HepG2 (cell line): Measurements from ENCODE around the gene C16orf87. TPM values are rescaled to one million over a fixed set of nuclear protein-coding genes. Genes with fewer than 3 reads are reported as not detected.

Source experiments
- ATAC-seq: fragments of 200-7000 bp; cut with Tn5 transposase; 3 replicates; pipeline ENCODE4 v1.9.1; 2020; ENCODE audit warnings: mild to moderate bottlenecking, moderate library complexity
- BruUV-seq: library from RNA; stranded (reverse); fragments of 400-500 nt; replicated peaks from 2 replicates; lab custom pipeline; 2021; lab: Mats Ljungman, UMichigan
- CTCF ChIA-PET: fragments of 300-600 bp; formaldehyde crosslinking; extraction: SDS; loops from one replicate; lab custom pipeline; 2021; ENCODE audit warnings: low total read pairs, inconsistent platforms, low intra/inter-chr PET ratio; lab: Yijun Ruan, JAX
- POLR2A ChIA-PET: fragments of 350-600 bp; sonication (Branson Sonifier 250); formaldehyde crosslinking; loops from one replicate; lab custom pipeline; 2020; ENCODE audit warnings: antibody characterized with exemption, inconsistent platforms; lab: Yijun Ruan, JAX
- DNase-seq: peaks from one replicate; pipeline ENCODE4 v3.0.0-alpha.2; 2015; ENCODE audit warnings: low spot score
- FAIRE-seq: peaks from 3 replicates; lab custom pipeline; 2011; peaks lifted over from hg19 to GRCh38; lab: Jason Lieb, UNC
- H2AFZ ChIP-seq: one replicate; pipeline ENCODE4 v1.6.1; 2011; ENCODE audit warnings: low read length, inconsistent platforms
- H3K27ac ChIP-seq: fragments of 300-600 bp; 3 replicates; pipeline ENCODE4 v1.8.0; 2011; ENCODE audit warnings: mixed run types, mild to moderate bottlenecking, mixed read lengths, low read length, inconsistent platforms; ENCODE audit not compliant: insufficient read depth; ENCODE audit errors: extremely low read length
- H3K27me3 ChIP-seq, 2 experiments: fragments of 200-600 bp in 1 of 2; 2 replicates in 1 of 2; 3 replicates in 1 of 2; pipeline versions ENCODE4 v1.6.0 to v1.8.0; 2011; ENCODE audit warnings: low read length in 2 of 2, mild to moderate bottlenecking in 2 of 2, moderate library complexity in 2 of 2, inconsistent platforms in 1 of 2; ENCODE audit not compliant: insufficient read depth in 2 of 2, control insufficient read depth in 1 of 2
- H3K36me3 ChIP-seq, 2 experiments: fragments of 200-600 bp in 1 of 2; replicated peaks in 1 of 2; 2 replicates in 1 of 2; 3 replicates in 1 of 2; pipeline versions ENCODE4 v1.5.1 to v1.8.0; 2011; ENCODE audit warnings: low read length in 2 of 2, inconsistent platforms in 1 of 2; ENCODE audit not compliant: insufficient read depth in 2 of 2, control insufficient read depth in 1 of 2
- H3K4me1 ChIP-seq: 2 replicates; pipeline ENCODE4 v1.5.1; 2012; ENCODE audit warnings: low read length, inconsistent platforms; ENCODE audit not compliant: insufficient read depth
- H3K4me2 ChIP-seq: 2 replicates; pipeline ENCODE4 v1.6.0; 2011; ENCODE audit warnings: low read depth, low read length, inconsistent platforms
- H3K4me3 ChIP-seq, 3 experiments: fragments of 200-600 bp in 1 of 3; sonication (generic), shearing (Covaris generic) in 1 of 3; replicated peaks in 1 of 3; 2 replicates each; pipeline ENCODE4 v1.5.1; 2011 to 2016; ENCODE audit warnings: low read length in 3 of 3, inconsistent platforms in 2 of 3, low read depth in 2 of 3, mild to moderate bottlenecking in 2 of 3, control low read depth in 1 of 3, mixed read lengths in 1 of 3; ENCODE audit not compliant: insufficient read depth in 1 of 3
- H3K79me2 ChIP-seq: one replicate; pipeline ENCODE4 v1.6.1; 2011; ENCODE audit warnings: low read length, inconsistent platforms; ENCODE audit not compliant: insufficient read depth
- H3K9ac ChIP-seq: 2 replicates; pipeline ENCODE4 v1.6.0; 2011; ENCODE audit warnings: mild to moderate bottlenecking, low read depth, low read length, inconsistent platforms; ENCODE audit not compliant: insufficient read depth
- H3K9me3 ChIP-seq: 2 replicates; pipeline ENCODE4 v1.5.1; 2012; ENCODE audit warnings: mild to moderate bottlenecking, low read length
- H4K20me1 ChIP-seq: 2 replicates; pipeline ENCODE4 v1.6.0; 2011; ENCODE audit warnings: inconsistent platforms, mild to moderate bottlenecking, low read length, moderate library complexity; ENCODE audit not compliant: insufficient read depth
- AGO2 ChIP-seq: fragments of 200-400 bp; formaldehyde crosslinking; optimal IDR thresholded peaks from 2 replicates; pipeline ENCODE3; 2017; ENCODE audit warnings: mild to moderate bottlenecking, low read depth, low read length, moderate library complexity
- ATF5 ChIP-seq: sonication (generic); formaldehyde crosslinking; IDR thresholded peaks from 2 replicates; pipeline ENCODE4 v1.4.0; 2020; ENCODE audit warnings: mild to moderate bottlenecking, low read depth, missing genetic modification reagents
- DNMT3B ChIP-seq: conservative IDR thresholded peaks from 2 replicates; pipeline ENCODE4 v1.6.1; 2016; ENCODE audit warnings: missing biosample characterization, control low read depth
- MAFK ChIP-seq, 2 experiments: IDR thresholded peaks in 1 of 2; conservative IDR thresholded peaks in 1 of 2; 2 replicates each; pipeline ENCODE4 v1.6.1; 2011; ENCODE audit warnings: improper control_type of control experiment in 2 of 2, low read length in 2 of 2
- NCOA2 ChIP-seq: sonication (generic); formaldehyde crosslinking; IDR thresholded peaks from 2 replicates; pipeline ENCODE4 v1.8.0; 2022; ENCODE audit warnings: inconsistent platforms
- NR2F1 ChIP-seq, 2 experiments: fragments of 450-650 bp in 1 of 2; formaldehyde crosslinking in 1 of 2; IDR thresholded peaks; 2 replicates each; pipeline versions ENCODE4 v1.5.0 to v1.6.1; 2016 to 2020; ENCODE audit warnings: mild to moderate bottlenecking in 1 of 2, missing compliant biosample characterization in 1 of 2, missing genetic modification reagents in 1 of 2, moderate library complexity in 1 of 2
- NRL ChIP-seq: sonication (generic); formaldehyde crosslinking; IDR thresholded peaks from 2 replicates; pipeline ENCODE4 v1.5.0; 2020; ENCODE audit warnings: missing genetic modification reagents, mild to moderate bottlenecking, moderate library complexity, borderline replicate concordance
- RCOR2 ChIP-seq: IDR thresholded peaks from 2 replicates; pipeline ENCODE4 v1.6.1; 2016; ENCODE audit warnings: missing biosample characterization, missing genetic modification reagents
- SIX1 ChIP-seq: sonication (generic); formaldehyde crosslinking; IDR thresholded peaks from 2 replicates; pipeline ENCODE4 v1.4.0; 2020; ENCODE audit warnings: missing genetic modification reagents, borderline replicate concordance
- SRF ChIP-seq: IDR thresholded peaks from 2 replicates; pipeline ENCODE4 v1.6.1; 2011; ENCODE audit warnings: mild to moderate bottlenecking, low read depth, low read length, moderate library complexity
- TBX3 ChIP-seq: fragments of 450-650 bp; IDR thresholded peaks from 2 replicates; pipeline ENCODE4 v1.6.1; 2017; ENCODE audit warnings: antibody characterized with exemption, mild to moderate bottlenecking, inconsistent platforms, borderline replicate concordance
- ZBTB14 ChIP-seq: sonication (generic); formaldehyde crosslinking; IDR thresholded peaks from 2 replicates; pipeline ENCODE4 v1.4.0; 2020; ENCODE audit warnings: missing genetic modification reagents
- ZFX ChIP-seq: sonication (generic); formaldehyde crosslinking; IDR thresholded peaks from 2 replicates; pipeline ENCODE4 v1.4.0; 2020; ENCODE audit warnings: mild to moderate bottlenecking, low read depth, missing genetic modification reagents, moderate library complexity
- ZMYM4 ChIP-seq: sonication (generic); formaldehyde crosslinking; IDR thresholded peaks from 2 replicates; pipeline ENCODE4 v1.8.1; 2023; ENCODE audit warnings: mild to moderate bottlenecking, missing genetic modification reagents
- ZNF235 ChIP-seq: sonication (generic); formaldehyde crosslinking; IDR thresholded peaks from 2 replicates; pipeline ENCODE4 v1.8.1; 2023; ENCODE audit warnings: mild to moderate bottlenecking, missing genetic modification reagents, borderline replicate concordance
- ZNF350 ChIP-seq: sonication (generic); formaldehyde crosslinking; IDR thresholded peaks from 2 replicates; pipeline ENCODE4 v1.4.0; 2020; ENCODE audit warnings: mild to moderate bottlenecking, low read depth, missing genetic modification reagents, borderline replicate concordance
- ZNF562 ChIP-seq: sonication (generic); formaldehyde crosslinking; IDR thresholded peaks from 2 replicates; pipeline ENCODE4 v1.8.0; 2022; ENCODE audit warnings: missing genetic modification reagents, borderline replicate concordance
- WGBS: methylation state at CpG from one replicate; pipeline ENCODE4 v1.1.6; 2017; ENCODE audit warnings: low lambda C conversion rate; 5-methylcytosine and 5-hydroxymethylcytosine counted together
- in situ Hi-C: cut with HindIII; loops from 2 replicates; pipeline ENCODE4 v1.10.0; 2017; ENCODE audit warnings: low pct_unique_long_range_greater_than_20kb; ENCODE audit not compliant: extremely low pct_ligation_motif_present
- intact Hi-C: fragments of 100-400 bp; cut with micrococcal nuclease; formaldehyde crosslinking; loops from one replicate; pipeline ENCODE4 v1.10.0; 2022; ENCODE audit not compliant: unreplicated experiment
- polyA plus RNA-seq, 8 experiments: library from polyadenylated mRNA; depleted of rRNA in 3 of 8; stranded (reverse) in 7 of 8; unstranded in 1 of 8; fragments of >200 nt; fragmentation: Illumina TruSeq in 4 of 8; extraction: Trizol in 4 of 8; gene quantifications; 2 replicates each; pipeline versions ENCODE4 v1.2.1 to v1.2.3, GENCODE V29; 2011 to 2016; ENCODE audit warnings: low read depth in 4 of 8, missing spikeins in 1 of 8, mixed read lengths in 1 of 8; ENCODE audit not compliant: insufficient read depth in 1 of 8
- total RNA-seq, 5 experiments: library from RNA; depleted of rRNA; stranded (reverse); fragments of >200 nt; fragmentation: Illumina TruSeq; extraction: Trizol; gene quantifications; 2 replicates each; pipeline ENCODE4 v1.2.3, GENCODE V29; 2016; ENCODE audit warnings: low read depth in 1 of 5
- TF ChIP-seq, protein P1 (sequence below): sonication (generic); formaldehyde crosslinking; IDR thresholded peaks from 2 replicates; pipeline ENCODE4 v1.5.1; 2020; ENCODE audit warnings: mild to moderate bottlenecking, missing genetic modification reagents

Gene C16orf87
- total and polyA plus RNA-seq, 2 of the 13 experiments (the other 11 are each of a cell fraction or from before 2014, with no cell fraction given), result 8.6 to 19.5 TPM

DNA sequence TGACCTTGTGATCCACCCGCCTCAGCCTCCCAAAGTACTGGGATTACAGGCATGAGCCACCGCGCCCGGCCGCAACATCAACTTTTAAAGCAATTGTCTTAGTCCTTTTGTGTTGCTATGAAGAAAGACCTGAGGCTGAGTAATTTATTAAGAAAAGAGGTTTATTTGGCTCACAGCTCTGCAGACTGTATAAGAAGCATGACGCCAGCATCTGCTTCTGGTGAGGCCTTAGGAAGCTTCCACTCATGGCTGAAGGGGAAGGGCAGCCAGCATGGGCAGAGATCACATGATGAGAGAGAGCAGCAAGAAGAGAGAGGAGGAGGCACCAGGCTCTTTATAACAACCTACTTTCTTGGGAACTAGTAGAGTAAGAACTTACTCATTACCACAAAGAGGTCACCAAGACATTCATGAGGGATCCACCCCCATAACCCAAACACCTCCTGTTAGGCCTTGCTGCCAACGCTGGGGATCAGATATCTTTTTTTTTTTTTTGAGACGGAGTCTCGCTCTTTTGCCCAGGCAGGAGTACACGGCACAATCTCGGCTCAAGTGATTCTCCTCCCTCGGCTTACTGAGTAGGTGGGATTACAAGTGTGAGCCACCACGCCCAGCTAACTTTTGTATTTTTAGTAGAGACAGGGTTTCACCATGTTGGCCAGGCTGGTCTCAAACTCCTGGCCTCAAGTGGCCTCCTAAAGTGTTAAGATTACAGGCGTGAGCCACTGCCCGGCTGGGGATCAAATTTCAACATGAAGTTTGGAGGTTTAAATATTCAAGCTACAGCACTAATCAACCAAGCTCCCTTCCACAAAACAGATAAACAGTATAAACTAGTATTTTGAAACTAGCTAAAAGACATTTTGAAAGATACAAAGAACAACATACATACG, 31.8 kb upstream of the C16orf87 start:
- Histone ChIP-seq H3K79me2 (no peaks in the 10 kb centered on the region), H3K27ac (peak overlapping the region; percentile 71), H3K27me3 (no peaks in the 10 kb centered on the region), H3K4me2 (peak overlapping the region; percentile 86), H2AFZ (no peak overlapping the region), H3K4me3 (peak overlapping the region in 2 of 3 experiments; percentile 10 to 38; a peak in 1 of 6 replicates), H3K4me1 (peaks cover 93% of the 10 kb centered on the region), H4K20me1 (no peaks in the 10 kb centered on the region), H3K36me3 (no peaks in the 10 kb centered on the region), H3K9me3 (no peaks in the 10 kb centered on the region), H3K9ac (peak overlapping the region; percentile 56; the same call in 1 of the 2 replicates)
- POLR2A ChIA-PET, result interaction anchor here (0.9 to 11.9 kb wide), 8 partner anchors 12 to 86 kb away, joined by 3 to 306 read pairs (median 6); partner anchors contain the start of gene GPT2
- FAIRE-seq (no peak), DNase-seq (no peak), ATAC-seq (no peak)
- CTCF ChIA-PET, result no interaction called here
- in situ Hi-C loops (no loop called here), intact Hi-C loops (no loop called here)
- WGBS, result 90% methylated on average over 16 of the region's 16 CpGs
- BruUV-seq, result no TSS peak
- TF ChIP-seq ZBTB14 (CRISPR knock-in tag) (no peak), SIX1 (CRISPR knock-in tag) (peak; percentile 72), MAFK (conservative IDR thresholded peaks at IDR 0.05 in 1 of 2, IDR thresholded peaks at IDR 0.05 in 1 of 2; ENCODE audit: low read length in 2 of 2) (no peak), NRL (CRISPR knock-in tag) (0 out of 2 replicates have a peak, but pooled peaks have one; percentile 32), RCOR2 (CRISPR knock-in tag) (no peak), NR2F1 (CRISPR knock-in tag; IDR thresholded peaks at IDR 0.05) (no peak), ZFX (CRISPR knock-in tag) (0 out of 2 replicates have a peak, but pooled peaks have one; percentile 12), AGO2 (no peak), ZNF350 (CRISPR knock-in tag) (0 out of 2 replicates have a peak, but pooled peaks have one; percentile 54), TBX3 (no peak), ZMYM4 (CRISPR knock-in tag) (0 out of 2 replicates have a peak, but pooled peaks have one; percentile 25), SRF (no peak), ATF5 (CRISPR knock-in tag) (no peak), ZNF235 (CRISPR knock-in tag) (no peak), ZNF562 (no peak), NCOA2 (no peak), DNMT3B (no peak)
- TF ChIP-seq, protein P1, sequence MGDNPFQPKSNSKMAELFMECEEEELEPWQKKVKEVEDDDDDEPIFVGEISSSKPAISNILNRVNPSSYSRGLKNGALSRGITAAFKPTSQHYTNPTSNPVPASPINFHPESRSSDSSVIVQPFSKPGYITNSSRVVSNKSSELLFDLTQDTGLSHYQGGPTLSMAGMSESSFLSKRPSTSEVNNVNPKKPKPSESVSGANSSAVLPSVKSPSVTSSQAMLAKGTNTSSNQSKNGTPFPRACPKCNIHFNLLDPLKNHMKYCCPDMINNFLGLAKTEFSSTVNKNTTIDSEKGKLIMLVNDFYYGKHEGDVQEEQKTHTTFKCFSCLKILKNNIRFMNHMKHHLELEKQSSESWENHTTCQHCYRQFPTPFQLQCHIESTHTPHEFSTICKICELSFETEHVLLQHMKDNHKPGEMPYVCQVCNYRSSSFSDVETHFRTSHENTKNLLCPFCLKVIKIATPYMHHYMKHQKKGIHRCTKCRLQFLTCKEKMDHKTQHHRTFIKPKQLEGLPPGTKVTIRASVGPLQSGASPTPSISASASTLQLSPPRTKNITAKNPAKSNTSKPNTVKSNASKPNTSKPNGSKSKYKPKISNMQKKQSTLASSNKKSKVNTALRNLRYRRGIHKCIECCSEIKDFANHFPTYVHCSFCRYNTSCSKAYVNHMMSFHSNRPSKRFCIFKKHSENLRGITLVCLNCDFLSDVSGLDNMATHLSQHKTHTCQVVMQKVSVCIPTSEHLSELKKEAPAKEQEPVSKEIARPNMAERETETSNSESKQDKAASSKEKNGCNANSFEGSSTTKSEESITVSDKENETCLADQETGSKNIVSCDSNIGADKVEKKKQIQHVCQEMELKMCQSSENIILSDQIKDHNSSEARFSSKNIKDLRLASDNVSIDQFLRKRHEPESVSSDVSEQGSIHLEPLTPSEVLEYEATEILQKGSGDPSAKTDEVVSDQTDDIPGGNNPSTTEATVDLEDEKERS (CRISPR knock-in tag), result 0 out of 2 replicates have a peak, but pooled peaks have one; percentile 29
